DMS153 treated with DMSO at 0.1 percent for 48 hours (cell line): ENCODE results near the gene ECSCR.
"Not testable (repeated sequence)": the region's sequence is repeated elsewhere in the genome, so short reads cannot be mapped to it uniquely, and the experiment has no call there.

ENCODE experiments used
- DNase-seq: peaks from one replicate; lab custom pipeline; 2025; ENCODE audit not compliant: unreplicated experiment; lab: John Stamatoyannopoulos, UW

Gene ECSCR

GRCh38 chr5:139446956-139447779 is 15.4 kb downstream of the ECSCR start:
- no peak for DNase-seq

GRCh38 chr5:139445325-139446170 is 17.0 kb downstream of the ECSCR start:
- DNase-seq, result no peak

DNA sequence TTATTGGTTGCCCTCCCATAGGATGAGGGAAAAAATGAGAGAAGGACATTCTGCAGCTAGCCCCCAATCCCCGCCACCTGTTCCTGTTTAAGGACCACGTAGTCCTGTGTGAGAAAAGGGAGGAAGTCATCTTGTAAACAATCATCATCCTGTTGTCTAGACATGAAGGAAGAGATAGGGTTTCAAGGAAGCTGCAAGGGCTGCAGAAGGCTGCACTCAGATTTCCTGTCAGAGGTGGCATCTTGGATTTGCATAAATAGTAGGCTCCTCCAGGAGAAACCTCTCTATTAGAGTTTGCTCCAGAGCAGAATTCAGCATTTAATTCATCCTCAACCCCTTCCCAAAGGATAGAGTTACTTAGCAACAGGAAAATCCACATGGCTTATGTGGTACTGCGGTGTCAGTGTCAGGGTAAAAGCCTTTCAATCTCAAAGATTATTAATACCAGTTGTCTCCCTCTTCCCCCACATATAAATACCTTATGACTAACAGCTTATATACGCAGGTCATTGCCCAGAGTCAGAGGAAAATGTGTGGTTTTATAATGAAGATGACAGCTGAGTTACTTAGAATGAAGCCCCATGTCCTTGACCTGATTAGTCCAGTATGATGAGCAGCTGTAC is 18.6 kb downstream of the ECSCR start:
- DNase-seq, result no peak

- not testable (repeated sequence) for DNase-seq
Observed at GRCh38 chr5:139440416-139440815, 22.1 kb downstream of the ECSCR start.

DNA sequence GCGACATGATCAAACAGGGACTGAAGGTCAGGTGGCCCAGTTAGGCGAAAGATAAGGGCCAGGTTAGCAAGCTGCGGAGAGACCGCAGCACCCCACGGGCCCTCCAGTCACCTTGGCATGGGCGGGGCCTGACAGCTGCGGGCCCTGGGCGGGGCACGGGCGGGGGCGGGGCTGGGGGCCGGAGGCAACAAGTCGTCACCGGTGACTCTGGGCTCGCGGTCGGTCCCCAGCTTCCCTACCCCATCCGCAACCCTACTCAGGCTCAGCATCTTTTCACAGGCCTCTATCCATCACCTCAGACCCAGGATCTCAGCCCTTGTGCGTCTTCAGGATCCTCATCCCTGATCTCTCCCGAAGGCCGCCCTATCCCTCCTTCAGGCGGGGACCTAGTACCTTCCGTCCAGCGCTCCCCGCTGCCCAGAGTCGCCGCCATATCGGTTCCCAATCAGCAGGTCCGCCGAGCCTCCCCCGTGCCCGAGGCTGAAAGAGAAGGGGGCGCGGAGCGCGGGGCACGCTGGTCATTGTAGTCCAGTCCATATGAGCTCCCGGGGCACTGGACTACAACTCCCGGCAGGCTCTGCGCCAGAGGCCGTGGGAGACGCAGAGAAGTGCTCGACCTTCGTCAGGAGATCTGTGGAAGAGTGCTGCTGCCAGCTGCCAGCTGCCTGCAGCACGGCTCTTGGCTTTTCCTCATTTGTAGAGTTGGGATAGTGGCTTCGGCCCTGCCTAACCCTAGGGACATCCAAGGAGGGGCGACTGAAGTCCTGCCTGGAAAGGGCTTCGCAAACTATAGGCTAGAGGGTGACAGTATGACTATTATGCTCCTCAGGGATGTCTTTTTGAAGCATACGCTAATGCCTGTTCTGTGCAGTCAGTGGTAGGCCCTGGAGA is 23.3 kb downstream of the ECSCR start, which contains the start of gene DNAJC18:
TSS of gene DNAJC18 (minus strand) at position 513 of the 891 bp plus-strand sequence. CDS start at position 433, 80 bp downstream.
- peak; percentile 51 for DNase-seq

DNA sequence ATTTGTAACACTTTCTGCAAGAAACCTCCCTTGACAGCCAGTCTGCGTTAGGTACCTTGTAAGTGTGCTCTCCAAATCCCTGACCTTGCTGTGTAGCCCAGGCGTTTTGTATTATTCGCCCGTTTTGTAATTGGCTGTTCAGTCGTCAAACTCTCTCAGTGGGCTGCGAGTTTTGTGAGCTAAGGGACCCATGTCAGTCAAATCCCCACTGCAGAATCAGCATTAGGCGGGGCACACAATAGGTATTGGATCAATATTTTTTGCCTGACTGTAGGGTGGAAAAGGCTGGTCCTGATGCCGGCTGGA is 23.9 kb downstream of the ECSCR start:
- DNase-seq, result no peak

- no peak for DNase-seq
Observed at GRCh38 chr5:139435676-139436075, 26.9 kb downstream of the ECSCR start.

GRCh38 chr5:139431706-139432105 is 30.8 kb downstream of the ECSCR start:
- DNase-seq, result no peak

GRCh38 chr5:139430015-139430414 is 32.5 kb downstream of the ECSCR start:
- no peak for DNase-seq

DNA sequence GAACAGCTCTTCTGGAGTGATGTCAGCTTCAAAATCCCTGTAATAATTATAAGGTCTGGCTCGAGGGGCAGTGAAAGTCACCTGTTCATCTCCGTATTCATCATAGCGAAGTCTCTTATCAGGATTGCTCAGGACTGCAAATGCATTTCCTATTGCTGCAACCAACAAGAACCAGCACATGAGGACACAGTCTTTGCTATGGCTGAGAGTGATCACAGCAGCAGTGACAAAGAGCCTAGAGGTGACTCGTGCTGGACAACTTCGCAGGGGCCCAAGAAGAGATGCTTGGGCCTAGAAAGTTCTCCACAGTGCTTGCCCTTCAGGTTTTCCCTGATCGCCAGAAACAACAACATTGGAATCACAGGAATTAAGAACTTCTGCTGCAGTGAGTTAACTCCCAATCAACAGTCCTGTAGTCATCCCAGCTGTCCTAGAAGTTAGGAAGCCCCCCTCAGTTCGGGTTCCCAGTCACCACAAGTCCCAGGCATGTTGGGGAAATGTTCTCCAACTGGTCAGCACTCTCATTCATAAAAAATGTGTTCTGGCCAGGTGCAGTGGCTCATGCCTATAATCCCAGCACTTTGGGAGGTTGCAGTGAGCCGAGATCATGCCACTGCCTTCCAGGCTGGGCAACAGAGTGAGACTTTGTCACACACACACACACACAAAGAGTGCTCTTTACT is 36.2 kb downstream of the ECSCR start:
- no peak for DNase-seq

DNA sequence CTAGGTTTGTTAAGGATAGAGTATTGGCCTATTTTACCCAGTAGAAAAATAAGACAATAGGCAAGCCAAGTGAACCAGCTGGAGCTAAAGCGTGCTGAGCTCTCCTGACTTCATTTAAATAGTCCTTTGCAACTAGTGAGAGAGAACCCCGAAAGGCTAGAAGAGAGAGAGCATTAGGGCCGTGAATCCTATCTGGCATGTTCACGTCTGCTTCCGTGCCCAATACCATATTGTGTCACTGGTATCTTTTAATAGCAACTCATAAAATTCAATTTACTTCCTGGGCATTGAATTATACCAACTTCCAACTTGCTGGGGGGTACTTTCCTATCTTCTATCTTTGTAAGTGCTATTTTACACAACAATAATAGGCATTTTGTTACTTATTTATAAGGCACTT is 37.0 kb downstream of the ECSCR start:
- DNase-seq, result no peak

GRCh38 chr5:139422307-139422893 is 40.1 kb downstream of the ECSCR start:
- peak; percentile 15 for DNase-seq

- DNase-seq, result no peak
Observed at GRCh38 chr5:139419226-139420192, 43.0 kb downstream of the ECSCR start.

DNA sequence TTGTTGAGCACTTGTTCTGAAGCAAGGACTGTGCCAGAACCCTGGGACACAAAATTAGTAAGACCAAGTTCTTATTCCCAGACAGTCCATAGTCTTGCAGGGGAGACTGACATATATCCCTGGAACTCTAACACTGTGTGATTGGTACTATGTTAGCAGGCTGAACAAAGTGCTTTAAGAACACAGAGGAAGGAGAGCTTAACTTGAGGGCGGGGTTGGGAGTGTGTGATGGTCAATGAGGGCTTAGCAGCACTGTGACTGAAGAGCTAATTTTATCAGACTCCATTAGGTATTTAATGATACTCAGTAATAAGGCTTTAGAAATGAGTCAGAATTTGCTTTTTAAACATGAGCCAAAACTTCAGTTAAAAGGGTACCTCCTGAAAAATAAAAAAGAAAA is 43.8 kb downstream of the ECSCR start:
- DNase-seq, result no peak

- no peak for DNase-seq
Observed at GRCh38 chr5:139417214-139417613, 45.3 kb downstream of the ECSCR start.

DNA sequence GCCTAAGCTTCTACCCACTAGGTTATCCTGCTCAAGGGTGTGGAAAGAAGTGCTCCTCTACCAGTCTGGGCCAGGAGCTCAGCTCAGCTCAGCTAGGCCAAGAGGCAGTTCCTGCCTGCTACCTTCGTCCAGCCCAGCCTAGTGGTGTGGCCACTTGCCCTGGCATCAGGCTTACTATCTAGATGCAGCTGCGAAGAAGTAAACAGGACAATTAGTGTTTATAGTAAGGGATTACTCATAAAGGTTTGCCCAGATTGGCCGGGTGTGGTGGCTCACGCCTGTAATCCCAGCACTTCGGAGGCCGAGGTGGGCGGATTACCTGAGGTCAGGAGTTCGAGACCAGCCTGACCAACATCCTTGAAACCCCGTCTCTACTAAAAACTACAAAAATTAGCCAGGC is 45.9 kb downstream of the ECSCR start:
- DNase-seq, result no peak

DNA sequence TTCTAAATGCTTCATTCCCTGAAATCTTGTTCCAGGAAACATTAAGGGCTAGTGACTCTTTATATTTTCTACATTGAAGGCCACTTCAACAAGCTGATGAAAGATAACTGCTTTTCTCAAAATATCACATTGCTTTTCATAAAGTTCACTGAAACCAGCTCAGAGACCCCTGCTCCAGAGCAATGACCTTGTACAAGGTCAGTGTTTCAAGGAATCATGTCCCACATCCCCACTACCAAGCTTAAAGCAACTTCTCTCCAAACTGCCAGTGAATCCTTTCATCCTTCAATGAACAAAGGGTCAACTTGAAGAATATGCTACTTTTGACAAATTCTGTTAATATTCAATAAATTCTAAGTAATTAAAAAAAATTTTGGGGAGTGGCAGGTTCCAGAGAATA is 46.7 kb downstream of the ECSCR start:
- no peak for DNase-seq

DNA sequence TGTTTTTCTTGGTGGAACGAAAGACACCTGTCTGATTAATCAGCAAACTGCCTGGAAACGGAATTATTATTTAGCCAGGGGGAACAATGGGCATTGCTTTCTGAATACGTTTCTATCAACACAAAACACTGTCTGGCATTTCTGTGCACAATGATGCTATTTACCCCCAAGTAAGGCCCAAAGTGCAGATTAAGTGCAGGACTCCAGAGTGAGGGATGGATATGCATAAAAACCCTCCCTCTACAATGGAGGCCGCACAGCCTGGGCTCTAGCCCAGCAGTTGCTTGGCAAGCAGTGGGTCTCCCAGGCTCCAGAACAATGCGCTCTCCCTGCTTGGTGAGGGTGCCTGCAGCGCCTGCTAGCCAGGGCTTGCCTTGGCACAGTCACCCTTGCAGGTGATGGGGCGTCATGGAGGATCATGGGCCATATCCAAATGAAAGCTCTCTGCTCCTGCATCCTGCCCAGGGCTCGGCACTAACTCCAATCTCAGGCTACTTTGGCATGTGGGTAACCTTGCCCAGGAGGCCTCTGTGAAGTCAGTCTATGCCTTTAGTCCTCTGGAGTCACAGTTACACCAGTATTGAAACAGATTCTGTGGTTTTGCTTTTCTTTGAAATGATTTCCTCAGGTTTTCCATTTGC is 47.2 kb downstream of the ECSCR start:
- DNase-seq, result no peak
